H1 (cell line): Measurements from ENCODE around the gene MAPK1. TPM values are rescaled to one million over a fixed set of nuclear protein-coding genes. Genes with fewer than 3 reads are reported as not detected.

Experiments used
- BACH1 ChIP-seq: IDR thresholded peaks from 2 replicates; pipeline ENCODE4 v1.6.1; 2012; ENCODE audit warnings: low read length, improper control_type of control experiment
- EZH2 ChIP-seq: fragments of 200-600 bp; sonication (generic); IDR thresholded peaks from 2 replicates; pipeline ENCODE4 v1.7.1; 2012; ENCODE audit warnings: low read depth, mild to moderate bottlenecking, moderate library complexity, low read length, inconsistent platforms; ENCODE audit not compliant: severe bottlenecking
- HDAC2 ChIP-seq, 2 experiments: fragments of 300-600 bp in 1 of 2; sonication (generic) in 1 of 2; IDR thresholded peaks; 2 replicates each; pipeline ENCODE4 v1.6.1; 2011 to 2012; ENCODE audit warnings: low read depth in 2 of 2, low read length in 2 of 2, mild to moderate bottlenecking in 2 of 2, moderate library complexity in 2 of 2, borderline replicate concordance in 1 of 2, inconsistent platforms in 1 of 2
- MAX ChIP-seq: IDR thresholded peaks from 2 replicates; pipeline ENCODE4 v1.6.1; 2012; ENCODE audit warnings: inconsistent platforms
- POU5F1 ChIP-seq: IDR thresholded peaks from 2 replicates; pipeline ENCODE4 v1.6.1; 2011; ENCODE audit warnings: low read depth, mild to moderate bottlenecking, low read length, moderate library complexity
- SAP30 ChIP-seq: fragments of 300-600 bp; sonication (generic); IDR thresholded peaks from 2 replicates; pipeline ENCODE4 v1.7.1; 2012; ENCODE audit warnings: low read length, moderate library complexity, mild to moderate bottlenecking, inconsistent platforms; ENCODE audit not compliant: insufficient read depth, insufficient replicate concordance
- SUZ12 ChIP-seq: fragments of 200-600 bp; sonication (generic); IDR thresholded peaks from 2 replicates; pipeline ENCODE4 v1.6.1; 2012; ENCODE audit warnings: mild to moderate bottlenecking, inconsistent platforms, low read length, moderate library complexity, mixed read lengths
- polyA plus RNA-seq, 7 experiments: library from polyadenylated mRNA; depleted of rRNA in 3 of 7; stranded (reverse) in 5 of 7; unstranded in 2 of 7; fragments of >200 nt in 5 of 7; fragments of 200-250 nt in 2 of 7; gene quantifications; 1 replicate in 5 of 7; 2 replicates in 1 of 7; 4 replicates in 1 of 7; pipeline versions ENCODE4 v1.2.1 to v1.2.3, GENCODE V29; 2011 to 2013; ENCODE audit warnings: missing spikeins in 2 of 7, mixed read lengths in 2 of 7
- total RNA-seq: library from RNA; stranded (reverse); fragmentation: NEBNext Ultra II Directional; extraction: Animal tissue kit (Norgen Biotek cat#: 25700); gene quantifications from 2 replicates; pipeline ENCODE4 v1.2.1, GENCODE V29; 2021

MAPK1 gene
- total and polyA plus RNA-seq, 2 of the 8 experiments (the other 6 are each of a cell fraction or from before 2014, with no cell fraction given): 28.1 to 101 TPM

- TF ChIP-seq MAX (no peak), EZH2 (no peak), BACH1 (no peak), SAP30 (no peak), HDAC2 (IDR thresholded peaks at IDR 0.05; ENCODE audit: borderline replicate concordance in 1 of 2, low read depth in 2 of 2, low read length in 2 of 2) (no peak), POU5F1 (no peak), SUZ12 (no peak)
Observed at GRCh38 chr22:21753374-21754111, 113.9 kb downstream of the MAPK1 start (continued).
